CD4-positive, alpha-beta T cell treated with Interleukin-2 at 100 ng/mL for 4 hours (primary cell): ENCODE measurements around the gene EIF4G3.

Experiments used
- DNase-seq: peaks from one replicate; pipeline ENCODE4 v3.0.0-alpha.2; 2020; ENCODE audit warnings: low spot score

EIF4G3 gene

DNA sequence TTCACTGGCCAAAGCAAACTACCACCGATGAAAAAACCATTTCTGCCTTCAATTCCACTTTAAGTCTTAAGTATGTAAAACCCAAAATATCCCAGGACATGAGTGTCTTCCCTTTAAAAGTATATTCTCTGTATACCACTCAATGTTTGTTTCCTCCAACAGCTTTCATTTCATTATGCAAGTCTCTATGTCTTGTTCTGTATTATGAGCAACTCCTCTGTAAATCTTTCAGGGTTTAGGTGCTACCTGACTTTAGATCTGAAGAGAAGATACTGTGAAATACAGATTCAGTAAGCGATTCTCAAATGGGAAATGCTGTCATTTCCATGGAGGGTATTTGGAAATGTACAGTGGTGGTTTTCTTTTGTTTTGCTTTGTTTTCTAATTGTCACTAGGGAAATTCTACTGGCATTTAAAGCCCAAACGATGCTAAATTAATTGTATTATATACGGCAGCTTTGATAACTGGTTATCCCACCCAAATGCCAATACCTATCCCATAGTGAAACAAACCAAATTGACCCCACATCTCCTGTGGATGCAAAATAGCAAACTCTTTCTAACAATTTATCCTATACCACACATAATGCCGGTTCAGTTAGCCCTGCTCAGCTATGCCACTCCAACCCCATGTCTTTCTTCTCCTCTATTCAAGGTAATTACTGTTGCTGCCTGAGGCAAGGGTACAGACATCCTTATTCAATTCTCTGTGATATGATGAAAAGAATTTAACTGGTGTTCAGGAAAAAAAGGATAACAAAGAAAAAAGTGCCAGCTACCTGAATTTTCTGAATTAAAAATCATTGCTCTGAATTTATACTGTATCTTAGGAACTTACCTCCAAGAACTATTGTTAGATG is 182.8 kb downstream of the EIF4G3 start:
- DNase-seq, result no peak

DNA sequence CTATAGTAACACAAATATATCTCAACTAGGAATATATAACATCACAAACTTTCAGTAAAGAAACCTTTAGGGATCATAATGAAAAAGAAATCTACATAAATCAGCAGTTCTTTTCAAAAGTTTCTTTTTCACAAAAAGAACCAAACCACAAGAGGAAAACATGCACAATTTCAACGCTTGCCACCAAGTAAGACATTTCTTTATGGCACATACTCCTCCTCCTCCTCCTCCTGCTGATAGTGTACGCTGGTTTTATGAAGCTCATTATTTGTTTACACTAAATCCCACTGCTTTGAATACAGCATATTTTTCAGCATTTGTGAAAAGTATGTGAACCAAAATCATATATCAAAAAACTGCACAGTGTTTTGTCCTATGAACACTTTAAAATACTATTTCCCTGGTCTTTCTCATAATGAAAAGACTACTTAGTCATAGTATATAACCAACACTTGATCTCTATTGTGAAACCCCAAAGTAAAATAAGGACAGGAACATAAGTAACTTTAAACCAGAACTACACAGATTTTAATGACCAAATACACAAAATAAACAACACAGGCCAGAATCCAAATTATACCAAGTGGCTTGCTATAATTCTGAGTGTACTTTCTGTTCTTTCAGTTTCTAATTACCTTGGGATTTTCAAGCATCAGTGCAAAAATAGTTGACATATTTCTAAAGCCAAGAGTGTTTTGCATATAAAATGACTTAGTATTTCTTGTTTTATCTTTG is 184.2 kb downstream of the EIF4G3 start:
- no peak for DNase-seq

DNA sequence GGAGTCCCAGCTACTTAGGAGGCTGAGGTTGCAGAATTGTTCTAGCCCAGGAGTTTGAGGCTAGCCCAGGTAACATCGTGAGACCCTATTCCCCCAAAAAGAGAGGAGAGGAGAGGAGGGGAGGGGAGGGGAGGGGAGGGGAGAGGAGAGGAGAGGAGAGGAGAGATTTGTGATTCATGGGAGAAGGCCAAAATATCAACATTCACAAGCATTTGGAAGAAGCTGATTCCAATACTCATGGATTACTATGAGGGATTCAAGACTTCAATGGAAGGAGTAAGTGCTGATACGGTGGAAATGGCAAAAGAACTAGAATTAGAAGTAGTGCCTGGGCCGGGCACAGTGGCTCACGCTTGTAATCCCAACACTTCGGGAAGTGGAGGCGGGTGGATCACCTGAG is 187.8 kb downstream of the EIF4G3 start:
- DNase-seq, result no peak

DNA sequence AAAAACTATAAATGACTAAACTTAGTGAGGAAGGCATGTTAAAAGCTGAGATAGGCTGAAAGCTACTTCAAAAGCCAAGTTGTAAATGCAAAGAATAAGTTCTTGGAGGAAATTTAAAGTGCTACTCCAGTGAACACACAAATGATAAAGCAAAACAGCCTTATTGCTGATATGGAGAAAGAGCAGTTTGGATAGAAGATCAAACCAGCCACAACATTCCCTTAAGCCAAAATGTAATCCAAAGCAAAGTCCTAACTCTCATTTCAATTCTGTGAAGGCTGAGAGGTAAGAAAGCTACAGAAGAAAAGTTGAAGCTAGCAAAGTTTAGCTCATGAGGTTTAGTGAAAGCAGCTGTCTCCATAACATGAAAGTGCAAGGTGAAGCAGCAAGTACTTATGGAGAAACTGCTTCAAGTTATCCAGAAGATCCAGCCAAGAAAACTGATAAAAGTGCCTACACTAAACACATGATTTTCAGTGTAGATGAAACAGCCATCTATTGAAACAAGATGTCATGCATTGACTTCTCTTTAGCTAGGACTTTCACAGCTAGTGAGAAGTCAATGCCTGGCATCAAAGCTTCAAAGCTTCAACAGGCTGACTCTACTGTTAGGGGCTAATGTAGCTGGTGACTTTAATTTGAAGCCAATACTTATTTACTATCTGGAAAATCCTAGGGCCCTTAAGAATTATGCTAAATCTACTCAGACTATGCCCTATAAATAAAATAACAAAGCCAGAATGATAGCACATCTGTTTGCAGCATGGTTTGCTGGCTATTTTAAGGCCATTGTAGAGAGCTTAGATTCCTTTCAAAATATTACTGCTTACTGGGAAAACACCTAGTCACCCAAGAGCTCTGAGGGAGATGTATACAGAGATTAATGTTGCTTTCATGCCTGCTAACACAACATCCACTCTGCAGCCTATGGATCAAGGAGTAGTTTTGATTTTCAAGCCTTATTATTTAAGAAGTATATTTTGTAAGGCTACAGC is 188.6 kb downstream of the EIF4G3 start:
- no peak for DNase-seq

DNA sequence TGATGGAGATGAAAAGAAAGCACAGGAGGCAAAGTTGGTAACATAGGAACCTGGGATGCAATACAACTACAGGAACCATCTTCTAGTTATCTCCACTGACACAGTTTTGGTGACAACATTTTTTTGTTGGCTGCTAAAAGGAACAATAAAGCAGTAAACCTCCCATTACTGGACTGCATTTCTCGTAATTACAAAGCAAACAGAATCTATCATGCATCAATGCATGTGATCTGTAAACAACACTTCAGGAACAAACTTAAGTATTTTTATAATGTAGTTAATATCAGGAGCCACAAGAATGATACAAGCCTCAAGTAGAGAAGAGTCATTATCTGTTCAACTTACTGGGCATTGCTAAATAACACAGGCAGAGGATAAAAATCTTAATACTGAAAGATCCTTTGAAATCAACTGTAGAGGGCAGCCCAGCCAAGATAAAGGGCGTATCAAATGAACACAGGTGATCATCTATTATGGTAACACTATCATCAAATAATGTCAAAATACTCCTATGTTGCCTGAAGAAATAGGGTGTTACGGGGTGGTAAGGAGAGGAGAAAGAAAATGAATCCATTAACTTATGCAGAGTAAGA is 193.3 kb downstream of the EIF4G3 start:
- no peak for DNase-seq

DNA sequence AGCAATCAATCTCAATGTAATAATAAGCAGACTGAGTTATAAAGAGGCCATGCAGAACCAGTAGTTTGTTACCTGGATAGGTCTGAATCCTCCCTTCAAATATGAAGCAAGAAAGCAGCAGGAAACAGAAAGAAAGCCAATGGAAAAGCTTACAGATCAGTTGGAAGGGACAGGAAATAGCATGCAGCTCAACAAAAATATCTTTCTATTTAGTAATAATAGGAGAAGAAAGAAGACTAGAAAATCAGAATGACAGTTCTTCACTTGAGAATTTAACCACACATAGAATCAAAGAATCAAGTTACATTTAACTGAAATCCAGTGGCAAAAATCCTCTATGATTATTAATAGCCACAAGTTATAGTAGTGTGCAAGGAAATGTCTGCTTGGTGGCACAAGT is 194.4 kb downstream of the EIF4G3 start:
- DNase-seq, result no peak

DNA sequence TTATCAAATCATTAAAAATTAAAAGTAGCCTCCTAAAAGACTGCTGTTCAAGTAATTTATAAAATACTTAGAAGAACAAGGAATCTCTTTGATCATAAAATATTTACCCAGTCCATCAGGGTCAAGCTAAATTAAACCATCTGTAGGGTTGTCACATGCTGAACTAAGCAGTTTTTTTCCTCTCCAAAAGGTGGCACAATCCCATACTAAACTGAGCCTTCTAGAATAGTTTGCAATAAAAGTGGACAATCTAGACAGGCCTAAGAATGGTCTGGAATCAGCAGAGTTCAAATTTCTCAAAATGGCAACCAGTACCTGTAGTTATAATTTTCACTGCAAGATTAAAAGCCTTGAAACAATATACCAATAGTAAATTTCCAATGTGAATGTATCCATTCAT is 194.8 kb downstream of the EIF4G3 start:
- peak; percentile 5 for DNase-seq

DNA sequence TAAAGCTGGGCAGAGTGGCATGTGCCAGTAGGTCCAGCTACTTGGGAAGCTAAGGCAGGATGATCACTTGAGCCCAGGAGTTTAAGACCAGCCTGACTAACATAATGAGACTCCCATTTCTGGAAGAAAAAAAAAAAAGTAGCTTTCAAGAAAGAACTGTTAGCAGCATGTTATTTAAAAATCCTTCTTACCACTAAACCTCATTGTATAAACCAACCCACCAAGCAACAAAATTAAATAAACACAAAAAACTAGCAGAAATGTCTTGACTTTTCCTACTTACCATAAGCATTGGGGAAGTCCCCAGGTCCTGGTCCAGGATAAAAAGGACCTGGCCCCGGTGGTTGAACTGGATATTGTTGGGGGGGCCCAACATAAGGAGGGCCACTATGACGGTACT is 196.6 kb downstream of the EIF4G3 start:
- DNase-seq, result no peak

DNA sequence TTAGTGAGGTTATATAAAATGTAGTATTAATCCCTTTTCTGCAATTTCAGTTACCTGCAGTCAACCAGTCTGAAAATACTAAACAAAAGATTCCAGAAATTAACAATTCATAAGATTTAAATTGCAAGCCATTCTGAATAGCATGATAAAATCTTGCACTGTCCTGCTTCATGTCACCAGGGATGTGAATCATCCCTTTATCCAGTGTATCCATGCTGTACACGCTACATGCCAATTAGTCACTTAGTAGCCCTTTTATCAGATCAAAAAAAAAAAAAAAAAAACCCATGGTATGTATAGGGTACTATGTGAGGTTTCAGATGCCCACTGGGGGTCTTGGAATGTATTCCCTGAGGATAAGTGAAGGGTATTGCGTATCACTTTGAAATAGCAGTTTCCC is 198.3 kb downstream of the EIF4G3 start:
- DNase-seq, result no peak

DNA sequence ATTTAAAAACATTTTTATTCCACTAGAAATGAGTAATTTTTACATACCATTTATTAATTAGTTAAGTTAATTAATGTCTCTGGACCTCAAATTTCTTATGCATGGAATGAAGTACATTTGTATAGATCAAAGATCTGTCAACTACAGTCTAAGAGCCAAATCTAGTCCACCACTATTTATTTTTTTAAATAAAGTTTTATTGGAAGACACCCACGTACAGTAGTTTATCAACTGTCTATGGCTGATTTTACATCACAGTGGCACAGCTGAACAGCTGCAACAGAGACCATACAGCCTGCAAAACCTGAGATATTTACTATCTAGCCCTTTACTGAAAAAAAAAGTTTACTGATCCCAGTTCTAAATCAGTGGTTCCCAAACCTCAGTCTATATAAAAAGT is 201.0 kb downstream of the EIF4G3 start:
- no peak for DNase-seq

DNA sequence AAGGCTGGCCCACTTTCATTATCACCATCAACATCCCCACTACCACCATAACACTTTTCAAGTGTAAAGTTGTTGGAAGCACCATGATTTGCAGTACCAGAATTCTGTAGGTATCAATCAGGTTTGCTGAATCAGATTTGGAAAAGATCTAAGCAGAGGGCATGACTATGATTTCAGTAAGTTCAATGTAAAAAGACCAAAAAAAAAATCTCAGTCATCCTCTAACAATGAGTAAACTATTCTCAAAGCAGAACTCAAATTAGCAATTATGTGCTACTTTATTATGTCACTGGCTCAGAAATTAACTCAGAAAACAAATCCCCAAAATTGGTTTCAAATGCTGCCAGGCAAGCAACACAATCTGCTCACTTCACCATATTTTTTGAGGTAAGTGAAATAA is 201.7 kb downstream of the EIF4G3 start:
- no peak for DNase-seq

DNA sequence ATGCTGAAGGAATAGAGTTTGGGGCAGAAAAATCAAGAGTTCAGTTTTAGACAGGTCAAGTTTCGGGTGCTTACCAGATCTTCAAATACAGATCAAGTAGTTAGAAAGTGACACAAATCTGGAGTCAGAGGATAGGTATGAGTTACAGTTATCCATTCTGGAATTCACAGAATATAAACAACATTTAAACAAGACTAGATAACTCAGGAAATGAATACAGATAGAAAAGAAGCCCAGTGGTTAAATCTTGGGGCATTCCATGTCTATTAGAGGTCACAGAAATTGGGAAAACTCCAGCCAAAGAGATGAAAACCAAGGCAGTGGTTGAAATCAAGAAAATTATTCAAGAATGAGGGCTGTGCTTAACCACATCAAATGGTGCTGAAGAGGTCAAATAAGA is 202.6 kb downstream of the EIF4G3 start:
- DNase-seq, result no peak

DNA sequence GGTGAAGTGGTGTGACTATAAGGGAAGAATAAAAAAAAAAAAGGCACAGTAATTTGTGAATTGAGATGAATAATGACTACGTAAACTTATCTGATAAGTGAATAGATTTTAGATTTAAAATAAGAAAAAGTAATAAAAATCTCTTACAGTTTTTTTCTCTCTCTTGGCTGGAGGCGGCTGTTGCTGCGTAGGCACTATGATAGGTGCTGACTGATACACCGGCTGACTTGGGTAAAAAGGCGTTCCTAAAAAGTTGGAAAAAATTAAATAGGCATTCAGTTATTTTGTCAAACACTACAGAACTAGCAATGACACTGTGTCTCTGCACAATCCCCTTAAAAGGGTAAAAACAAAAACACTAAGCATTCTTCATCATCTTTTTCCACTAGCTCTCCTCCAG is 203.8 kb downstream of the EIF4G3 start:
- no peak for DNase-seq

DNA sequence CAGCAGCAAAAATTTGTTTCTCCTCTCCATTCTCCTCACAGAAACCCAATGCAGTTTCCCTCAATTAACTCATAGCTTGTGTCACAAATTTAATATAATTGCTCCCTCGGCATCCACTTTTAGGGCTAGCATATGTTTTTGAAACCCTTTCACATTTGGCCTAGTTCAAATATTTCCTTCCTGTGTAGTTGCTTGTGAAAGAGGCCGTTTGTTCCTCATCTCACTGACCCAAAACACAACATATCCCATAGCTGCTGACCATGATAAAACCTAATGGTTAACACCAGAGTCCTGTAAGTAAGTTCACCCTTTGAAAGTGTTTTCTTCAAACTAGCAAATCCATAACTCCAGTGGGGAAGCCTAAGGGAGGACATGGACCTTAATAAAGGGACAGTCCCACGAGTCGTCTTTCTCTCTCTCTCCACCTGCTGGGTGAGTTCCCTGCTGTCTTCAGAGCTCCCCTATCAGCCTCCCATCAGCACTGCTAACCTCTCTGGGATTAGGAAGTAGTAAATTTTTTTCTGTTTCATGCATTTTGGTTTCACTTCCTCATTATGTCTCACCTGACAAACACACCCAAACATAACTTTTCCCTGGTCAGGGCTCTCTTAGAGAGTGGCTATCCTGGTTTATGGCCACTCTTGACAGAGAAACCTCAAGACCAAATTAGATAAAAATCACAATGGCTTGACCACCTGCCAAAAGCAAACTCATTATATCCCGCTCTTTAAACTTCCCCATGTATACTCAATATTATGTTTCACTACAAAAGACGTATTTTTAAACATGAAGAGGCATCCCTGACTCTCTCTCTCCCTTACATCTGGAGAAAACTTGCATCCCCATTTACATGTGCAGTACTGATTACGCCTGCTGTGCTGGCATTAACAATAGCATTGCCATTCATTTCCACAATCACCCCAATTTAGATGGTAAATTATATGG is 211.9 kb downstream of the EIF4G3 start:
- no peak for DNase-seq

DNA sequence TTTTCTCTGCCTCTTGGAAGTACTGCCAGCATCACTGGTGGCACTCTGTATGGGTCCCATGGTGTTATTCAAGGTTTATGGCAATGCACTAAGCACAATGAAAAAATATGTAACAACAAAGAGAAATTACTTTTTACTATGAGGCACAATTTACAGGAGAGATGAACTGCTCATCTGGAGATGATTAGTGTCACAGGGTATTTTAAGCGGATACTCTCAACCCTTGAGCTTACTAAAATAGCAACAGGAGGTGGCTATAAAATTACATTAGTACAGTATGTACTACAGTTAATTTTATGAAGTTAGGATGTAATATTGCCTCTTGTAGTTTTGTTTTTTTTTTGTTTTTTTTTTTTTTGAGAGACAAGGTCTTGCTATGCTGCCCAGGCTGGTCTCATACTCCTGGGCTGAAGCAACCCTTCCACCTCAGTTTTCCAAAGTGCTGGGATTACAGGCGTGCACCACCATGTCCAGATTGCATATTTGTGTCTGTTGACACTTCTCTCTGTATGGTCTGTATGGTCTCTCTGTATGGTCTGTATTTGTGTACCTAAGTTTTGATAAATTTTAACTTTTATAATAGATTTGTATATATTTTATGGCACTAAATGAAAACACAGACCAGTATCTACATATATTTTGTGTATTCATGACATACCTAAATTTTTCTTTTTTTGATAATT is 214.0 kb downstream of the EIF4G3 start:
- DNase-seq, result no peak

DNA sequence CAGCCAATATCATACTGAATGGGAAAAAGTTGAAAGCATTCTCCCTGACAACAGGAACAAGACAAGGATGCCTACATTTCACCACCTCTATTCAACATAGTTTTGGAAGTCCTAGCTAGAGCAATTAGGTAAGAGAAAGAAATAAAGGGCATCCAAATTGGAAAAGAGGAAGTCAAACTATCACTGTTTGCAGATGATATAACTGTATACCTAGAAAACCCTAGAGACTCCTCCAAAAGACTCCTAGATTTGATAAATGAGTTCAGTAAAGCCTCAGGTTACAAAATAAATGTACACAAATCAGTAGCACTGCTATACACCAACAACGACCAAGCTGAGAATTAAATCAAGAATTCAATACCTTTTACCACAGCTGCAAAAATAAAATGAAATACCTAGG is 218.3 kb downstream of the EIF4G3 start:
- DNase-seq, result no peak

DNA sequence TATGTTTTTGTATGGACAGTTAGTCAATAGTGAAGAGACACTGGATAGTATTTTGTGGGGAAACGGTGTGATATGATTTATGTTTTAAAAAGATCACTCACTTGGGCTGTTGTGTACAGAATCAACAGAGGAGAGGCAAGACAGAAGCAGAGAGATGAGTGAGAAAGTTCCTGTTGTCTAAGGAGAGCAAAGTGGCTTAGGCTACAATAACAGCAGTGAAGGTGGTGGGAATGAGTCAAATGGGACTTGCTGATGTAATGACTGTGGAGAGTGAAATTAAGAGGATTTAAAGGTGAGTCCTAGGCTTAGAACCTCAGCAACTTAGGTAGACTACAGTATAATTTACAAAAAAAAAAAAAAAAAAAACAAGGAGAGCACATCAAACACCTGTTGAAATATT is 220.4 kb downstream of the EIF4G3 start:
- DNase-seq, result no peak

DNA sequence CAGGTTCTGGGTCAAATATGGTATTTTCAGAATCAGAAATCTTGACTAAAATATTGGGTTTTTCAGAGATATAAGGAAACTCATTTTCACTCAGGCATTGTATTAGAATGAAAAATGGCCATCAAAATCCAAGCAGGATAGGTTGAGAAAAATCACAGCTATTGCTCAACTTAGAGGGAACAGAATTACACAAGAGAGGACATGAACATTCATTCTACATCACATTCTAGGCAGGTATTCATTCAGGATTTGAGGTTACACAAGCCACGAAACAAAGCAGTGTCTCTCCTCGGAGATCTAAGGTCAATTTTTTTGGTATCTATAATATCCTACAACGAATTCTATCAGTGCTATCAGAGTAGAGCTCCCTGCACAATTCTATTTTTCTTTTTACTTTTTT is 226.0 kb downstream of the EIF4G3 start:
- DNase-seq, result no peak

DNA sequence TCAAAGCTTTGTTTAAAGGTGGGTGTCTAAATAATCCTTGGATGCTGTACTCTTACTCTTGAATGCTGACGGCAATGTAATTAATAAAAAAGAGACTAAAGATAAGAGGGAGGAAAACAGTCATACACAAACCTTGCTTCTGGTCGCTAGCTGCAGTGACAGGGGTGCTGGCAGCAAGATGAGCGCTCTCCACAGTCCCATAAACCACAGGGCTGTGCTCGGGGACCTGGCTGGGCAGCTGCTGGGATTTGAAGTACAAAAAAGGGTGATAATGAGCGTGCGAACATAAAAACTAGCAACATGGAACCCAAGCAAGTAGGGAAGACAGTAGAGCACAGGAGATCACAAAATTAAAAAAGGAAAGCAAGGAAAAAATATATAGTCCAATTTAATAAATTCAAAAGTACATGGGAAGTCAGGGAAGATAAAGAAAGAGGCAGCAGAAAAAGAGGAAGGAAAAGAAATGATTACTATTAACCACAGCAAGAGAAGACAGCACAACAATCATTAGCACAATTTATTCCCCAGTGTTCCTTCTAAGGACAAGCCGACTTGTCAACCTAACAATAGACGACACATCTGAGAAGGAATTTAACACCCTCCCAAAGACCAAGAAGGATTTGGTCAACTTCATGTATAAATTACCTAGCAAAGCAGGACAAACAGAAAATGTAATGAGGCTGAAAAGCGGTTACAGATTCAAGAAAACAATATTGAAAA is 226.7 kb downstream of the EIF4G3 start:
- no peak for DNase-seq

DNA sequence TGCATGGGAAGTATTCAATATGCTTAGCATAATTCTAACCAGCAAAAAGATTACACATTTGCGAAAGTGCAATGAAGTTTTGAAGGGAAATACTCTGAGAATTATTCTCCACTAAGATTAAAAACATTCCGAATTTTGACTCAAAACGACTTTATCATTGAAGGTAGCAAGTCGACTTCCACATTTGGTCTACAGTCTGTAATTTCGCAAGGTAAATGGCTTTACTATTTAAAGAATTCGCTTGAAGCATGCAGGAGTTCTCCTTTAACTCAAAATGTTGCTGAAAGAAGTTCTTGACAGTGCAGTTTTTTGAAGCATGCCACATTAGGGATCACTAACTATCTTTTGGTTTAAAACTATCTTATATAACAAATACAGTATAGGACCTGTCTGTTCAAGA is 228.6 kb downstream of the EIF4G3 start:
- no peak for DNase-seq
